ENCODE data around the gene NRN1L.
"Not testable (repeated sequence)": the region's sequence is repeated elsewhere in the genome, so short reads cannot be mapped to it uniquely, and the experiment has no call there.

The NRN1L gene

GRCh38 chr16:67861877-67862276, 22.8 kb upstream of the NRN1L start:
- no peak for DNase-seq

GRCh38 chr16:67862623-67863583, 21.8 kb upstream of the NRN1L start:
- DNase-seq: no peak

- DNase-seq: not testable (repeated sequence)
These were observed 20.6 kb upstream of the NRN1L start for GRCh38 chr16:67864044-67864443.

GRCh38 chr16:67864594-67864993, 20.1 kb upstream of the NRN1L start:
- no peak for DNase-seq

GRCh38 chr16:67865318-67865717, 19.4 kb upstream of the NRN1L start:
- DNase-seq: no peak

- DNase-seq: no peak
These were observed 16.4 kb upstream of the NRN1L start for GRCh38 chr16:67868290-67868689.

GRCh38 chr16:67869653-67870052, 15.0 kb upstream of the NRN1L start:
- DNase-seq: no peak

- no peak for DNase-seq
These were observed 13.4 kb upstream of the NRN1L start for GRCh38 chr16:67871256-67871655.

- DNase-seq: no peak
These were observed 12.5 kb upstream of the NRN1L start for GRCh38 chr16:67872131-67872630.

- DNase-seq: peak; percentile 93
These were observed 11.9 kb upstream of the NRN1L start, which contains the start of gene EDC4 for GRCh38 chr16:67872631-67873434. TSS of gene EDC4 (plus strand) at chr16:67873052. CDS start at chr16:67873262, 210 bp downstream.

GRCh38 chr16:67873435-67874370, 11.0 kb upstream of the NRN1L start:
- DNase-seq: no peak

- DNase-seq: no peak
These were observed 10.3 kb upstream of the NRN1L start for GRCh38 chr16:67874372-67874771.

- no peak for DNase-seq
These were observed 7.6 kb upstream of the NRN1L start for GRCh38 chr16:67877064-67877463.

- DNase-seq: no peak
These were observed 6.5 kb upstream of the NRN1L start for GRCh38 chr16:67878232-67878631.

GRCh38 chr16:67878846-67879245, 5.8 kb upstream of the NRN1L start:
- DNase-seq: no peak

GRCh38 chr16:67879462-67879861, 5.2 kb upstream of the NRN1L start:
- DNase-seq: no peak

GRCh38 chr16:67879936-67880335, 4.7 kb upstream of the NRN1L start:
- DNase-seq: no peak

GRCh38 chr16:67880584-67880983, 4.1 kb upstream of the NRN1L start:
- DNase-seq: no peak

- no peak for DNase-seq
These were observed 3.0 kb upstream of the NRN1L start for GRCh38 chr16:67881621-67882161.

GRCh38 chr16:67882374-67883145, 2.1 kb upstream of the NRN1L start:
- DNase-seq: no peak
